HG03103 (cell line): ENCODE data around the gene KCNQ4.

Experiments
- ATAC-seq: cut with Tn5 transposase; IDR thresholded peaks from one replicate; pipeline ENCODE4 v1.9.1; 2021; ENCODE audit warnings: low read depth; ENCODE audit not compliant: unreplicated experiment

KCNQ4 gene

GRCh38 chr1:40884055-40884795 lies 100.6 kb downstream of the KCNQ4 start:
- ATAC-seq: no peak

DNA sequence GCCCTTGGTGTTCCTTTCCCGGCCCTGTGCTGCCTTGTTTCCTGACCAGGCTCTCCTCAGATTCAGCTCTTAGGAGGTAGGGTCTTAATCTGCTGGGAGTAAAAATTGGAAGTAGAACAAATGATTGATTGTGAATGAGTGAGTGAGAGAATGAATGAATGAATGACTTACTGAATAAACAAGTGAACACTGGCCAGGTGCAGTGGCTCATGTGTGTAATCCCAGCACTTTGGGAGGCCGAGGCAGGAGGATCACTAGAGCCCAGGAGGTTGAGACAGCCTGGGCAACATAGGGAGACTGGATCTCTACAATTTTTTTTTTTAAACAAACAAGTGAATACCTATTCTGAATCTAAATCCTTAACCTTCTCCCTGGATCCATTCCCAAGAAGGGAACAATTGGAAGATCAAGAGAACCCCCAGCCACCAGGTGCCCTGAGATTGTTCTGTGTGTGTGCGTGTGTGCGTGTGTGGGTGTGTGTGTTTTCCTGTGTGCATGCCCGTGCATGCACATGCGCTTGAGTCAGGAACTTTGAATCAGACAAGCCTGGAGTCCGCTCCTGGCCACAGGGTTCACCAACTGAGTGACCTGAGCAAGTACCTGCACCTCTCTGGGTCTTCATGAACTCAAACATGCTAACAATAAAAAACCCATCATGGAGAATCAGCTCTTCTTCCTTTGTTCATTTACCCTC lies 102.9 kb downstream of the KCNQ4 start:
- ATAC-seq: no peak

- no peak for ATAC-seq
Measured at GRCh38 chr1:40887012-40887378, 103.4 kb downstream of the KCNQ4 start.

DNA sequence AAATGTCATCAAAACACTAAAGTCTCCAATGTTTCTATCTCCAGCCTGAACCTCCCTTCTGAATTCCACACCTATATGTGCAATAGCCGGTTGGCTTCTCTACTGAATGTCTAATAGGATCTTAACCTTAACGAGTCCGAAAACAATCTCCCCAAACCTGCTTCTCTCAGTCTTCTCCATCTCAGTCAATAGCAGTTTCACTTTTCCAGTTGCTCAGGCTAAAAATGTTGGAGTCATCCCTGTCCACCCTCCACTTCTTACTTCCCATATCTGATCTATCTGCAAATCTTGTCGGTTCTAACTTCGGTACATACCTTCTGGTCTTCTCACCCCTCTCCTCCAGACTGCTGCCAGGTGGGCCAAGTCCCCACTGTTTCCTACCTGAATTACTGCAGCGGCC lies 104.1 kb downstream of the KCNQ4 start:
- ATAC-seq: no peak
